Measurements from ENCODE around the gene MYO5A.

The MYO5A gene

DNA sequence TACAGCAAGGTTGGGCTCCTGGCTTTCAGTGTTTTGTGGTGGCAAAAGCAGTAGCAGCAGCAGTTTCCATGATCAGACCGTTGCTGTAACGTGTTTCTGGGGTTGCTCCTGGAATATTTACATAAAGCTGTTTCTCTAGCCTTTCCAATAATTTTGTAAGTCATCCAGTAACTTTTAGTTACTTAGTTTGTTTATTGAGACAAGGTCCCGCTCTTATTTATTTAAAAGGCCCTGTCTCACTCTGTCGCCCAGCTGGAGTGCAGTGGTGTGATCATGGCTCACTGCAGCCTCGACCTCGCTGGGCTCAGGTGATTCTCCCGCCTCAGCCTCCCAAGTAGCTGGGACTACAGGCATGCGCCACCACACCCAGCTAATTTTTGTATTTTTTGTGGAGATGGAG lies 8.8 kb upstream of the MYO5A start:
- TF ChIP-seq, protein P1, sequence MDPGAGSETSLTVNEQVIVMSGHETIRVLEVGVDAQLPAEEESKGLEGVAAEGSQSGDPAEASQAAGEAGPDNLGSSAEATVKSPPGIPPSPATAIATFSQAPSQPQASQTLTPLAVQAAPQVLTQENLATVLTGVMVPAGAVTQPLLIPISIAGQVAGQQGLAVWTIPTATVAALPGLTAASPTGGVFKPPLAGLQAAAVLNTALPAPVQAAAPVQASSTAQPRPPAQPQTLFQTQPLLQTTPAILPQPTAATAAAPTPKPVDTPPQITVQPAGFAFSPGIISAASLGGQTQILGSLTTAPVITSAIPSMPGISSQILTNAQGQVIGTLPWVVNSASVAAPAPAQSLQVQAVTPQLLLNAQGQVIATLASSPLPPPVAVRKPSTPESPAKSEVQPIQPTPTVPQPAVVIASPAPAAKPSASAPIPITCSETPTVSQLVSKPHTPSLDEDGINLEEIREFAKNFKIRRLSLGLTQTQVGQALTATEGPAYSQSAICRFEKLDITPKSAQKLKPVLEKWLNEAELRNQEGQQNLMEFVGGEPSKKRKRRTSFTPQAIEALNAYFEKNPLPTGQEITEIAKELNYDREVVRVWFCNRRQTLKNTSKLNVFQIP (CRISPR knock-in tag; IDR thresholded peaks at IDR 0.05; ENCODE audit: borderline replicate concordance, low read depth), result no peak
- TF ChIP-seq, protein P2, sequence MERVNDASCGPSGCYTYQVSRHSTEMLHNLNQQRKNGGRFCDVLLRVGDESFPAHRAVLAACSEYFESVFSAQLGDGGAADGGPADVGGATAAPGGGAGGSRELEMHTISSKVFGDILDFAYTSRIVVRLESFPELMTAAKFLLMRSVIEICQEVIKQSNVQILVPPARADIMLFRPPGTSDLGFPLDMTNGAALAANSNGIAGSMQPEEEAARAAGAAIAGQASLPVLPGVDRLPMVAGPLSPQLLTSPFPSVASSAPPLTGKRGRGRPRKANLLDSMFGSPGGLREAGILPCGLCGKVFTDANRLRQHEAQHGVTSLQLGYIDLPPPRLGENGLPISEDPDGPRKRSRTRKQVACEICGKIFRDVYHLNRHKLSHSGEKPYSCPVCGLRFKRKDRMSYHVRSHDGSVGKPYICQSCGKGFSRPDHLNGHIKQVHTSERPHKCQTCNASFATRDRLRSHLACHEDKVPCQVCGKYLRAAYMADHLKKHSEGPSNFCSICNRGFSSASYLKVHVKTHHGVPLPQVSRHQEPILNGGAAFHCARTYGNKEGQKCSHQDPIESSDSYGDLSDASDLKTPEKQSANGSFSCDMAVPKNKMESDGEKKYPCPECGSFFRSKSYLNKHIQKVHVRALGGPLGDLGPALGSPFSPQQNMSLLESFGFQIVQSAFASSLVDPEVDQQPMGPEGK (CRISPR knock-in tag; IDR thresholded peaks at IDR 0.05; ENCODE audit: borderline replicate concordance), result no peak

DNA sequence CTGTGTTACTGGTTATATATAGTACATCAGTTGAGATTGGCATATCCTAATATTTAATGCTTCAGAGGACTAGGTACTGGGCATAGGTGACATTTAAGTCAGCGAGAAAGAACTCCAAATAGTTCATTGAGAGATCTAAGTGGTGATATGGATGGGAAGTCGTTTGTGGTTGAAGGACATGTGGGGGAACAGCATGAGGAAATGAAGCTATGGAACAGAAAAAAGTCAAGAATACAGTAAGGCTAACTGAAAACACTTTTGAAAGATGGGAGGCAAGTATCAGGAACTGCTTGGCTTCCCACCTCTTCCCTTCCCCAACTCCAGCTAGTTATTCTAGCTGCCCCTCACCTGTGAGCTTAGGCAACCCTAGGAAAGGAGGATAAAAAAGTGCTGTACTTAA lies 3.7 kb upstream of the MYO5A start:
- no peak for TF ChIP-seq CSDC2 (CRISPR knock-in tag; IDR thresholded peaks at IDR 0.05)
- no peak for TF ChIP-seq TCF4 (CRISPR knock-in tag; IDR thresholded peaks at IDR 0.05; ENCODE audit: borderline replicate concordance)
- no peak for TF ChIP-seq BACH2 (CRISPR knock-in tag; IDR thresholded peaks at IDR 0.05; ENCODE audit: borderline replicate concordance)
- TF ChIP-seq GLIS3 (CRISPR knock-in tag; IDR thresholded peaks at IDR 0.05), result no peak
- TF ChIP-seq ZC3H10 (CRISPR knock-in tag; IDR thresholded peaks at IDR 0.05), result no peak
- TF ChIP-seq ZNF8 (CRISPR knock-in tag; IDR thresholded peaks at IDR 0.05), result no peak
- TF ChIP-seq PPARA (CRISPR knock-in tag; IDR thresholded peaks at IDR 0.05; ENCODE audit: borderline replicate concordance), result no peak
- TF ChIP-seq OSR1 (CRISPR knock-in tag; IDR thresholded peaks at IDR 0.05), result no peak
- TF ChIP-seq, protein P3, sequence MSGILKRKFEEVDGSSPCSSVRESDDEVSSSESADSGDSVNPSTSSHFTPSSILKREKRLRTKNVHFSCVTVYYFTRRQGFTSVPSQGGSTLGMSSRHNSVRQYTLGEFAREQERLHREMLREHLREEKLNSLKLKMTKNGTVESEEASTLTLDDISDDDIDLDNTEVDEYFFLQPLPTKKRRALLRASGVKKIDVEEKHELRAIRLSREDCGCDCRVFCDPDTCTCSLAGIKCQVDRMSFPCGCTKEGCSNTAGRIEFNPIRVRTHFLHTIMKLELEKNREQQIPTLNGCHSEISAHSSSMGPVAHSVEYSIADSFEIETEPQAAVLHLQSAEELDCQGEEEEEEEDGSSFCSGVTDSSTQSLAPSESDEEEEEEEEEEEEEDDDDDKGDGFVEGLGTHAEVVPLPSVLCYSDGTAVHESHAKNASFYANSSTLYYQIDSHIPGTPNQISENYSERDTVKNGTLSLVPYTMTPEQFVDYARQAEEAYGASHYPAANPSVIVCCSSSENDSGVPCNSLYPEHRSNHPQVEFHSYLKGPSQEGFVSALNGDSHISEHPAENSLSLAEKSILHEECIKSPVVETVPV (CRISPR knock-in tag; IDR thresholded peaks at IDR 0.05), result no peak
- TF ChIP-seq, protein P4, sequence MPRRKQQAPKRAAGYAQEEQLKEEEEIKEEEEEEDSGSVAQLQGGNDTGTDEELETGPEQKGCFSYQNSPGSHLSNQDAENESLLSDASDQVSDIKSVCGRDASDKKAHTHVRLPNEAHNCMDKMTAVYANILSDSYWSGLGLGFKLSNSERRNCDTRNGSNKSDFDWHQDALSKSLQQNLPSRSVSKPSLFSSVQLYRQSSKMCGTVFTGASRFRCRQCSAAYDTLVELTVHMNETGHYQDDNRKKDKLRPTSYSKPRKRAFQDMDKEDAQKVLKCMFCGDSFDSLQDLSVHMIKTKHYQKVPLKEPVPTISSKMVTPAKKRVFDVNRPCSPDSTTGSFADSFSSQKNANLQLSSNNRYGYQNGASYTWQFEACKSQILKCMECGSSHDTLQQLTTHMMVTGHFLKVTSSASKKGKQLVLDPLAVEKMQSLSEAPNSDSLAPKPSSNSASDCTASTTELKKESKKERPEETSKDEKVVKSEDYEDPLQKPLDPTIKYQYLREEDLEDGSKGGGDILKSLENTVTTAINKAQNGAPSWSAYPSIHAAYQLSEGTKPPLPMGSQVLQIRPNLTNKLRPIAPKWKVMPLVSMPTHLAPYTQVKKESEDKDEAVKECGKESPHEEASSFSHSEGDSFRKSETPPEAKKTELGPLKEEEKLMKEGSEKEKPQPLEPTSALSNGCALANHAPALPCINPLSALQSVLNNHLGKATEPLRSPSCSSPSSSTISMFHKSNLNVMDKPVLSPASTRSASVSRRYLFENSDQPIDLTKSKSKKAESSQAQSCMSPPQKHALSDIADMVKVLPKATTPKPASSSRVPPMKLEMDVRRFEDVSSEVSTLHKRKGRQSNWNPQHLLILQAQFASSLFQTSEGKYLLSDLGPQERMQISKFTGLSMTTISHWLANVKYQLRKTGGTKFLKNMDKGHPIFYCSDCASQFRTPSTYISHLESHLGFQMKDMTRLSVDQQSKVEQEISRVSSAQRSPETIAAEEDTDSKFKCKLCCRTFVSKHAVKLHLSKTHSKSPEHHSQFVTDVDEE (CRISPR knock-in tag; IDR thresholded peaks at IDR 0.05), result no peak
- no peak for TF ChIP-seq ZNF70 (CRISPR knock-in tag; IDR thresholded peaks at IDR 0.05)
- TF ChIP-seq ZNF565 (CRISPR knock-in tag; conservative IDR thresholded peaks at IDR 0.05; ENCODE audit: low read depth), result no peak
- TF ChIP-seq ARNTL (CRISPR knock-in tag; IDR thresholded peaks at IDR 0.05; ENCODE audit: borderline replicate concordance, low read depth), result no peak
- no peak for ATAC-seq

More for the DNA sequence above, 8.8 kb upstream of the MYO5A start:
- ATAC-seq, result no peak

DNA sequence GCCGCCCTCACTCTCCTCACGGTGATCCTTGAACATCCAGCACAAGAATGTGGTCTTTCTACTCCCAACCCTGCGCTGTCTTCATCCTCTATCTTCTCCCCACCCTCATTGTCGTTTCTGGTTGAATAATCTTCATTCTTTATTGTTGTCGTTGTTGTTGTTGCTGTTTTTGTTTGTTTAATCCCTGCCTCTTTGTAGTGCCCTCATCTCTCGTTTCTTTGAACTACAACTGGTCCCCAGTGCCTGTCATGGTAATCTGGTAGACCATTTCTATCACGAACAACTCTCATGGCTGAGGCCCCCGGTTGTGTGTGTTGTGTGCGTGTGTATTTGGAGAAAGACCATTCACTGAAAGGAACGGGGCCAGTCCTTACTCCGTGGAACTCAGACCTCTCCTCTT lies 1.3 kb upstream of the MYO5A start:
- TF ChIP-seq ZNF8 (CRISPR knock-in tag; IDR thresholded peaks at IDR 0.05) (no peak), CSDC2 (CRISPR knock-in tag; IDR thresholded peaks at IDR 0.05) (no peak), ZNF565 (CRISPR knock-in tag; conservative IDR thresholded peaks at IDR 0.05; ENCODE audit: low read depth) (no peak), BACH2 (CRISPR knock-in tag; IDR thresholded peaks at IDR 0.05; ENCODE audit: borderline replicate concordance) (no peak), ZC3H10 (CRISPR knock-in tag; IDR thresholded peaks at IDR 0.05) (no peak), ARNTL (CRISPR knock-in tag; IDR thresholded peaks at IDR 0.05; ENCODE audit: borderline replicate concordance, low read depth) (no peak), ESRRG (CRISPR knock-in tag; IDR thresholded peaks at IDR 0.05) (no peak), ZNF70 (CRISPR knock-in tag; IDR thresholded peaks at IDR 0.05) (no peak), OSR1 (CRISPR knock-in tag; IDR thresholded peaks at IDR 0.05) (no peak), ZFP30 (CRISPR knock-in tag; IDR thresholded peaks at IDR 0.05) (no peak), TOX (CRISPR knock-in tag; IDR thresholded peaks at IDR 0.05; ENCODE audit: borderline replicate concordance) (no peak), GLIS3 (CRISPR knock-in tag; IDR thresholded peaks at IDR 0.05) (no peak), RARB (CRISPR knock-in tag; IDR thresholded peaks at IDR 0.05) (no peak), TCF4 (CRISPR knock-in tag; IDR thresholded peaks at IDR 0.05; ENCODE audit: borderline replicate concordance) (no peak), PPARA (CRISPR knock-in tag; IDR thresholded peaks at IDR 0.05; ENCODE audit: borderline replicate concordance) (no peak)
- TF ChIP-seq, protein P4 (CRISPR knock-in tag; IDR thresholded peaks at IDR 0.05), result no peak
- TF ChIP-seq, protein P3 (CRISPR knock-in tag; IDR thresholded peaks at IDR 0.05), result no peak
- TF ChIP-seq, protein P1 (CRISPR knock-in tag; IDR thresholded peaks at IDR 0.05; ENCODE audit: borderline replicate concordance, low read depth), result no peak
- no peak for ATAC-seq
